ENCODE measurements around the gene CXCL16. TPM values are rescaled to one million over a fixed set of nuclear protein-coding genes. Genes with fewer than 3 reads are reported as not detected.

CXCL16 gene
- total RNA-seq, 4 donors from 2014 or later: 13.0 to 72.6 (median 27.0) TPM

DNA sequence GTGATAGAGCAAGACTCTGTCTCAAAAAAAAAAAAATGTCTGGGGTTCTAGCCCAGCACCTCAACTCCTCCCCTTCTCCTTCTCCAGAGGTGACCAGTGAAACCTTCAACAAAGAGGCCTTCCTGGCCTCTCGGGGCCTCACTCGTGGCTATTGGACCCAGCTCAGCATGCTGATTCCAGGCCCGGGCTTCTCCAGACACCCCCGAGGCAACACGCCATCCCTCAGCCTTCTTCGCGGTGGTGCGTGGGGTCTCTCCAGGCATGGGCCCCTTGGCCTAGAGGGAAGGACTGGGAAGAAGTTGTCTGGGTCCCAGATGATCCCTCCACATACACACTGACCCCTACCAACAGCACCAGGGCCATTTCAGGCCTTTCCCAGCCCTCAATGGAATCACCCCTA, 3.5 kb upstream of the CXCL16 start:
- 94% methylated on average over 8 of the region's 8 CpGs; no CpG with 5 or more reads in 1 of the 2 donors for WGBS, 2 donors (ENCODE audit: low coverage in 1 of 2)
- no peaks in the 10 kb centered on the region for H3K9me3 ChIP-seq
- DNase-seq: no peak
- in situ Hi-C loops (cut with MboI; ENCODE audit: low pct_ligation_motif_present in 1 of 4, low pct_unique_long_range_greater_than_20kb in 1 of 4, low sequenced_read_pairs in 3 of 4): no loop called here
- H3K4me3 ChIP-seq: no peak overlapping the region
- peaks cover 6 to 22% (median 17%) of the 10 kb centered on the region in 4 donors for H3K4me1 ChIP-seq
- no peaks in the 10 kb centered on the region for H3K36me3 ChIP-seq
- TF ChIP-seq, protein P1, sequence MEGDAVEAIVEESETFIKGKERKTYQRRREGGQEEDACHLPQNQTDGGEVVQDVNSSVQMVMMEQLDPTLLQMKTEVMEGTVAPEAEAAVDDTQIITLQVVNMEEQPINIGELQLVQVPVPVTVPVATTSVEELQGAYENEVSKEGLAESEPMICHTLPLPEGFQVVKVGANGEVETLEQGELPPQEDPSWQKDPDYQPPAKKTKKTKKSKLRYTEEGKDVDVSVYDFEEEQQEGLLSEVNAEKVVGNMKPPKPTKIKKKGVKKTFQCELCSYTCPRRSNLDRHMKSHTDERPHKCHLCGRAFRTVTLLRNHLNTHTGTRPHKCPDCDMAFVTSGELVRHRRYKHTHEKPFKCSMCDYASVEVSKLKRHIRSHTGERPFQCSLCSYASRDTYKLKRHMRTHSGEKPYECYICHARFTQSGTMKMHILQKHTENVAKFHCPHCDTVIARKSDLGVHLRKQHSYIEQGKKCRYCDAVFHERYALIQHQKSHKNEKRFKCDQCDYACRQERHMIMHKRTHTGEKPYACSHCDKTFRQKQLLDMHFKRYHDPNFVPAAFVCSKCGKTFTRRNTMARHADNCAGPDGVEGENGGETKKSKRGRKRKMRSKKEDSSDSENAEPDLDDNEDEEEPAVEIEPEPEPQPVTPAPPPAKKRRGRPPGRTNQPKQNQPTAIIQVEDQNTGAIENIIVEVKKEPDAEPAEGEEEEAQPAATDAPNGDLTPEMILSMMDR (IDR thresholded peaks at IDR 0.05): no peak
- TF ChIP-seq EP300 (IDR thresholded peaks at IDR 0.05; ENCODE audit: low read depth): no peak
- TF ChIP-seq POLR2A (IDR thresholded peaks at IDR 0.05): no peak
- TF ChIP-seq POLR2AphosphoS5 (IDR thresholded peaks at IDR 0.05): no peak
- no peak overlapping the region for H3K27ac ChIP-seq
- peaks cover 17% of the 10 kb centered on the region for H3K27me3 ChIP-seq
- intact Hi-C loops (cut with DNase I; ENCODE audit: low total_unique reads): no loop called here

GRCh38 chr17:4742629-4743028, 2.9 kb upstream of the CXCL16 start:
- 75% methylated on average over 10 of the region's 10 CpGs; no CpG with 5 or more reads in 1 of the 2 donors for WGBS, 2 donors (ENCODE audit: low coverage in 1 of 2)
- Histone ChIP-seq H3K27me3 (peaks cover 17% of the 10 kb centered on the region), H3K27ac (no peak overlapping the region), H3K9me3 (no peaks in the 10 kb centered on the region), H3K4me3 (no peak overlapping the region), H3K36me3 (no peaks in the 10 kb centered on the region), H3K4me1 (peaks cover 6 to 26% (median 18%) of the 10 kb centered on the region in 4 donors)
- in situ Hi-C loops (cut with MboI; ENCODE audit: low pct_ligation_motif_present in 1 of 4, low pct_unique_long_range_greater_than_20kb in 1 of 4, low sequenced_read_pairs in 3 of 4) (no loop called here), intact Hi-C loops (cut with DNase I; ENCODE audit: low total_unique reads) (no loop called here)
- TF ChIP-seq EP300 (IDR thresholded peaks at IDR 0.05; ENCODE audit: low read depth) (no peak), POLR2A (IDR thresholded peaks at IDR 0.05) (no peak), POLR2AphosphoS5 (IDR thresholded peaks at IDR 0.05) (no peak)
- TF ChIP-seq, protein P1 (IDR thresholded peaks at IDR 0.05): no peak
- no peak for DNase-seq

GRCh38 chr17:4742133-4742532, 2.4 kb upstream of the CXCL16 start:
- in situ Hi-C loops (cut with MboI; ENCODE audit: low pct_ligation_motif_present in 1 of 4, low pct_unique_long_range_greater_than_20kb in 1 of 4, low sequenced_read_pairs in 3 of 4): no loop called here
- no peak for TF ChIP-seq EP300 (IDR thresholded peaks at IDR 0.05; ENCODE audit: low read depth)
- TF ChIP-seq POLR2AphosphoS5 (IDR thresholded peaks at IDR 0.05): no peak
- TF ChIP-seq, protein P1 (IDR thresholded peaks at IDR 0.05): no peak
- no peak for TF ChIP-seq POLR2A (IDR thresholded peaks at IDR 0.05)
- WGBS, 2 donors (ENCODE audit: low coverage in 1 of 2): 94% methylated on average over 9 of the region's 9 CpGs; no CpG with 5 or more reads in 1 of the 2 donors

GRCh38 chr17:4741544-4741943, 1.8 kb upstream of the CXCL16 start:
- Histone ChIP-seq H3K9me3 (no peaks in the 10 kb centered on the region), H3K36me3 (no peaks in the 10 kb centered on the region), H3K4me3 (no peak overlapping the region), H3K4me1 (peaks cover 6 to 26% (median 18%) of the 10 kb centered on the region in 4 donors), H3K27ac (no peak overlapping the region), H3K27me3 (peaks cover 17% of the 10 kb centered on the region)
- no peak for DNase-seq
- TF ChIP-seq POLR2AphosphoS5 (IDR thresholded peaks at IDR 0.05) (no peak), EP300 (IDR thresholded peaks at IDR 0.05; ENCODE audit: low read depth) (no peak), POLR2A (IDR thresholded peaks at IDR 0.05) (no peak)
- TF ChIP-seq, protein P1 (IDR thresholded peaks at IDR 0.05): no peak
- WGBS, 2 donors (ENCODE audit: low coverage in 1 of 2): 96% methylated on average over 8 of the region's 8 CpGs; no CpG with 5 or more reads in 1 of the 2 donors
- in situ Hi-C loops (cut with MboI; ENCODE audit: low pct_ligation_motif_present in 1 of 4, low pct_unique_long_range_greater_than_20kb in 1 of 4, low sequenced_read_pairs in 3 of 4) (no loop called here), intact Hi-C loops (cut with DNase I; ENCODE audit: low total_unique reads) (no loop called here)

More at GRCh38 chr17:4742133-4742532, 2.4 kb upstream of the CXCL16 start:
- Histone ChIP-seq H3K27ac (no peak overlapping the region), H3K4me3 (no peak overlapping the region), H3K27me3 (peaks cover 17% of the 10 kb centered on the region), H3K4me1 (peaks cover 6 to 26% (median 18%) of the 10 kb centered on the region in 4 donors), H3K36me3 (no peaks in the 10 kb centered on the region), H3K9me3 (no peaks in the 10 kb centered on the region)
- intact Hi-C loops (cut with DNase I; ENCODE audit: low total_unique reads): no loop called here
- DNase-seq: no peak
